Right renal pelvis (tissue), 4 donors: ENCODE results near the gene NFIL3. TPM values are rescaled to one million over a fixed set of nuclear protein-coding genes. Genes with fewer than 3 reads are reported as not detected.
"Not testable (repeated sequence)": the region's sequence is repeated elsewhere in the genome, so short reads cannot be mapped to it uniquely, and the experiment has no call there.

Experiments used
- DNase-seq, 4 donors: peaks; one replicate each; pipeline ENCODE4 v3.0.0-alpha.2; 2013; ENCODE audit warnings: low read depth in 4 of 4, low spot score in 3 of 4, missing footprints in 1 of 4
- polyA plus RNA-seq, 4 donors: library from polyadenylated mRNA; unstranded; fragments of 120-200 nt; gene quantifications; one replicate each; pipeline ENCODE4 v1.2.1, GENCODE V29; 2013; ENCODE audit not compliant: insufficient read length in 4 of 4

Gene NFIL3
- polyA plus RNA-seq, 4 donors: 30.5 to 34.6 (median 31.2) TPM

DNA sequence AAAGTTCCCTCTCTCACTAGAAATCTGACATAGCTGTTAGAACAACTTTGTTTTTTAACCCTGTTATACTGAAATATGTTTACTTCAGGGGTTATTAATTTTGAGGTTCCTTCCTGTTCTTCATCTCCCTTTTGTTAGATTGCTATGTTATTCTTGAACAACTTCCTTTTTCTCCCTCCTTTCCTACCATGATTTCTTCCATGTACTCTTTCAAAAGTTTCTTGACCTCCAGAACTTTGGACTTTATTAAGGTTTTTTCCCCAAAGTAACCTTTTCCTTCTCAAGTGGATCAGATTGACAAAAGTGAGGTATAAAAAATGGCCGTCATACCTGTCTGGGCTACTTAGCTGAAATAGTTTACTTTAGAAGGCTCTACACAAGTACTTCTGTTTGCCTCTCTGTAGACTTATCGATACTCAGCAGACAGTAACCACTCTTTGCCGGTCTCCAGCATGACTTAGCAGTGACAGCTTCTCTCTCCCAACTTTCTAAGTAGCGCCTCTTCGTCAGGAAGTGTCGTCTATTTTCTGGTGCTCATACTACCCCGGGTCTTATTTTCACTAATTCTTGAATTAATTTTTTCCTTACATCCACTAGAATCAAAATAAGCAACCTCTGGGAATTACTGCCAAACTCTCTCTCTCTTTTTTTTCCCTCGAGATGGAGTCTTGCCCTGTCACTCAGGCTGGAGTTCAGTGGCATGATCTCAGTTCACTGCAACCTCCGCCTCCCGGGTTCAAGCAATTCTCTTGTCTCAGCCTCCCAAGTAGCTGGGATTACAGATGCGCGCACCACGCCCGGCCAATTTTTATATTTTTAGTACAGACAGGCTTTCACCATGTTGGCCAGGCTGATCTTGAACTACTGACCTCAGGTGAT is 19.7 kb downstream of the NFIL3 start:
- no peak for DNase-seq

DNA sequence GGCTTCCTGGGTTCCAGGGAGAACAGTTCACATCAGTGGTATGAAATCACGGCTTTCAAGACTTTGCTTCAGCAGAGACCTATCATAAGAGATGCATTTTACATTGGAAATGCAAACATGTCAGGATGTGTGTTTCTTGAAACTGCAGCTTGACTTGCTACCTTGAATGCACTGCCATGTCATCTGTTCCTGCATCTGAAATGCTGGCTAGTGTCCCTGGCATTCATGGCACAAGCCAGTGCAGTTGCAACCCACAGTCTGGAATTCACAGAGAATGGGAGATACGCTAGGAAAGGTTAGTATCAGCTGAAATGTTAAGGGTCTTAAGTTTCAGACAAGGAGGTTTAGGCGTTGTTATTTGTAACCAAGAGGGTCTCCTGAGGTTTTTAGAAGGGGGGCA is 24.7 kb downstream of the NFIL3 start:
- no peak for DNase-seq

DNA sequence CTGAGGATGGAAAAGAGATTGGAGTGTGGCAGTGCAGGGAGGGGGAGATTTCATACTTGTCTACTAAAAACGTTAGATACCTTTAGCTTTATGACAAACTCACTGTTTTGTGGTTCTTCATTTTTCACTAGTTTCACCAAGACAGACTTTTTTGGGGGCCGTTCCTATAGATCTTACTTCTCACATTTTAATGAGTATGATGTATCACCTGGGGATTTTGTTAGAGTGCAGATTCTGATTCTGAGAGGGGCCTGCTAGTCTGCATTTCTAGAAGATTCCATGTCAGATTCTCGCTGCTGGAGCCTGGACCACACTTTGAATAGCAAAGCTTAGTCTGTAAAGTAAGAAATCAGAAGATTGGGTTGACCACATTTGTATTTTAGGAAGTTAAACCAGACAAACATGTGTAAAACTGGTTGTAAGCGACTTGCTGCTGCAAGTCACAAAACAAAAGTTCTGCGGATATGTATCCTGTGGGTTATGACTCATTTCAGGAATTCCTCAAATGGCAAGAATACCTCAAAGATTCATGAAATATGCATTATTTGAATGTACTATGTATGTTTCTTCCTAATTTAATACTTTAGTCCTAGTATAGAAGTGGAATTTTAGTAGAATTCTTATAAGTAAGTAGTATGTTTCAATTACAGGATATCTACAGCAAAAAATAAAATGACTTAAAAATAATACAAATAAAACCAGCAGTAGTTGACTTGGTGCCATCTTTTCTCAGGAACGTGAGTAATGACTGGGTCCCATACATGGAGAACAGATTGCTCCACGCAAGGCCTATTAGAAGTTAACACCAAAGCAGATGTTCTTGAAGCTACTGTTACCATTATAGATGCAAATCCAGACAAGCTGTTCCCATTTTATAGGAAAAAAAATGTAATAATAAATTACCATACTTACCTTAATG is 27.8 kb downstream of the NFIL3 start:
- DNase-seq: no peak

DNA sequence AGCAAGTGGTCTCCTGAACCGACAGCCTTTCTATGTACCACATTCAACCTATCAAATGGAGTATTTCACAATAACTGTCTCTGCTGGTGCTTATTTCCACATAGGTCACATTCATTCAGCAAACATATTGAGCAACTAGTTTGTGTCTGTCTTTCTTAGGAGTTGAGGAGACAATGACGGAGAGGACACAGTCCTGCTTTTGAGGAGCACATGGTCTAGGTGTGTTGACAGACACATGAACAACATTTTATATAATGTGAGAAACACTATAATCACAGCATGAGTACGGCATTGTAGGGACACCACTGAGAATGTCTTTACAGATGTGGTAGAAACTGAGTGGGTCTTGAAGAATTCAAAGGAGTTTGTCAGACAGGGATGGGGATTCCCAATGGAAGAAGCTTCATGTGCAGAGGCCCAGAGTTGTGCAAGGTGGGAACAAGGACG is 28.5 kb downstream of the NFIL3 start:
- no peak for DNase-seq

DNA sequence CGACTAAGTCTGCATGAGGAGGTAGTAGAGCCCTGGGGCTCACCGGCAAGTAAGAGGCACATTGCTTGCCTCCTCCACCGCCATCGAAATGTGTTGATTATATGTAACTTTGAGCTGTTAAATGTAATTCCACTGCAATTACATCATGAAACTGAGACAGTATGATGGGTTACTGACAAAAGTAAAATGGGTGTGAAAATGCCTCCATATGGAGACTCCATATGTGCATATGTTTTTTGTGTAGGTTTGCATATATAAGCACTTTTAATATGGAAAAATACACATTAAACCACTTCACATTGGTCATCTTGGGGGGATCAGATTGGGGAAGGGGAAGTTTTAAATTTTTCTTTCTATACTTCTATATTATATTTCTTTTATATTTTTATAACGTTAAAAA is 29.8 kb downstream of the NFIL3 start:
- no peak for DNase-seq

DNA sequence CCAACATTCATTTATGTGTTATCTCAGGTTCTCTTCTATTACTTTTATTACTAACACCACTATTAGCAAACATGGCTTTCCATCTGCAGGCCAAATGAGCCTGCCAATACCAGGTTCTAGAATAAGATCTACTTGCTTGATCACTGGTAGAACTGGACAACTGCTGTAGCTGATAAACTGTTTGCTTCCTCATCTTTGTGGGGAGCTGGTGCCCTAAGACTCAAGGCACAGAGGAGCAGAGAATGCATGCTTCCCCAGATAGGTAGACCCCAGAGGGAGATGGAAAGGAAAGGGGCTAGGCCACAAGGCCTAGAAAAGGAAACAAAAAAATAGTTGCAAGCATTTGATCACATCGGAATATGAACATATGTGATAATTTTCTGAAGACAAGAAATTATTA is 31.2 kb downstream of the NFIL3 start:
- DNase-seq: no peak

DNA sequence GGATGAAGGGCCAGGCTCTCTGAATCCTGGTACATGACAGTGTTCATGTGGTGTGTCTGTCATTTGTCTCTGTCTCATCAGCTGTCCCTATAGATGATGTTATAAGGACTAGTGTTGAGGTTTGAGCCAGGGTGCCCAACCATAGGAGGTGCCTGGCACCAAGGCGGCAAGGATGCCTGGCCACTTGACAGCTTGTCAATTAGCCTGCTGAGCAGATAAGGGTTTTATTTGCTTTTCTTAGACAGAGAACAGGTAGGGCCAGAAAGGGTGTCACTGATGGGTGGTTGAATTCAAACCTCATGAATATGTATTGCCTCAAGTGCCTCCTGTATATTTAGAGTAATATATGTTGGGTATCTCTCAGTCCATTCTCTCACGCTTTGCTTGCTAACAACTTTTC is 31.8 kb downstream of the NFIL3 start:
- no peak for DNase-seq

DNA sequence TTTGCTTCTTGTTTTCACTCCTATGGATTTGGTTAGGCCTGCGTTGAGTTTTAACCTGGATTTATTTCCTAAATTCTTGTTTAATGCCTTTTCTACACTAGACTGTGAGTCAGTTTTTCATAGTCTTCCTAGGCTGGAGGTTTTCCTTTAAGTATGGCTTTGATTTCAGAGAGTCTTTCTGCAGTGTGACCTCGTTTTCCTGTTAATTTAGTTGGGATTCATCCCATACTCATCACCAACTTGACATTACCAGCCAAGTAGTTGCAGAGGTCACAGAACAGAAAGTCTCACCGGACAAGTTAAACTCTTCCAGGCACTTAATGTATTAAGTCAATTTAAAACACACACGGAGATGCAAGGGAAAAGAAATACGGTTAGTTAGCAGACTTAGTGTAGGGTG is 32.2 kb downstream of the NFIL3 start:
- DNase-seq: no peak

DNA sequence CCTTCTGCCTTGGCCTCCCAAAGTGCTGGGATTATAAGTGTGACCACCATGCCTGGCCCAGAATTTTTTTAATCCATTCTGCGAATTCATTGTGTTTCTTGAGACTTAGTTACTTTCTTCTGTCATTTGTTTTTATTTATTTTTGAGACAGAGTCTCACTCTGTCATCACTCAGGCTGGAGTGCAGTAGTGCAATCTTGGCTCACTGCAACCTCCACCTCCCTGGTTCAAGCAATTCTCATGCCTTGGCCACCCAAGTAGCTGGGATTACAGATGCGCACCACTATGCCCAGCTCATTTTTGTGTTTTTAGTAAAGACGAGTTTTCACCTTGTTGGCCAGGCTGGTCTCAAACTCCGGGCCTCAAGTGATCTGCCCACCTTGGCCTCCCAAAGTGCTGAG is 33.9 kb downstream of the NFIL3 start:
- not testable (repeated sequence) for DNase-seq

DNA sequence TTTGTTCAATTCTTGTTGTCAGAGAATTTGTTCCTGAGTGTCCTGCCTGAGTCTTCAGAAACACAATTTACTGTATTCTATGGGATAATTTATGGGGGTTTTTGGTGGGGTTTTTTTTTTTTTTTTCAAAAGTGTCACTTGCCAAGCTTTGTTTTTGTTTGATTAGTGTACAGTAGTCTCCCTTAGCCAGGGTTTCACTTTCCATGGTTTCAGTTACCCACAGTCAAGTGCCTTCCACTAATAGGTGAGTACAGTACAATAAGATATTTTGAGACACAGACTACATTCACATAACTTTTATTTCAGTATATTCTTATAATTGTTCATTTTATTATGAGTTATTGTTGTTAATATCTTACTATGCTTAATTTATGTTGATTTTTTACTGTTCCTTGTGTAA is 36.9 kb downstream of the NFIL3 start:
- no peak for DNase-seq

DNA sequence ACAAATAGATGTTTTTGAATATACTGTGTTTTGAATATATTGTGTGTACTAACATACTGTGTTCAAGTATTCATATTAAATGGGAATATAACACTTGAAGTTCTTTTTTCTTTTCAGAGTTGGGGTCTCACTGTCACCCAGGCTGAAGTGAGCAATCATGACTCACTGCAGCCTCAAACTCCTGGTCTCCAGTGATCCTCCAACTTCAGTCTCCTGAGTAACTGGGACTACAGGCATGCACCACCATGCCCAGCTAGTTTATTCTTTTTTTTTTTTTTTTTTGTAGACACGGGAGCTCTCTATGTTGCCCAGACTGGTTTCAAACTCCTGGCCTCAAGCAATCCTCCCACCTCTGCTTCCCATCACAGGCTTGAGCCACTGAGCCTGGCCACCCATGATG is 38.7 kb downstream of the NFIL3 start:
- DNase-seq: no peak

DNA sequence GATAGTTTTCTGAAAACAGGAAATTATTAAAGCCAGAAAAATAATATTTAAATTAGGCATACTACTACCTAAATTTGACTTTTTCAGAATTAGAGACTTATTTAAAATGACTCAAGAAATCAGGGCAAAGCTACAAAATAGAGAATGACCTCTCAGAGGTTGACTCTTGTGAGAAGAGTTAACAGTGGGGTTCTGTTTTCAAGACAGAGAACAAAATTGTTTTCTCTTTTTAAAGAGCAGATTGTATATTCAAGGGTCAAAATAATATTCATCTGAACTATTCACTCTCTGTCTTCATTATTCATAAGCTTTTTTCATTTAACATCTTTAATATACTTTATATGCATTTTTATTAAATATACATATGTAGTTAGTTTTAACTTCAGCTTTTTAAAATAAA is 40.1 kb downstream of the NFIL3 start:
- DNase-seq: no peak

DNA sequence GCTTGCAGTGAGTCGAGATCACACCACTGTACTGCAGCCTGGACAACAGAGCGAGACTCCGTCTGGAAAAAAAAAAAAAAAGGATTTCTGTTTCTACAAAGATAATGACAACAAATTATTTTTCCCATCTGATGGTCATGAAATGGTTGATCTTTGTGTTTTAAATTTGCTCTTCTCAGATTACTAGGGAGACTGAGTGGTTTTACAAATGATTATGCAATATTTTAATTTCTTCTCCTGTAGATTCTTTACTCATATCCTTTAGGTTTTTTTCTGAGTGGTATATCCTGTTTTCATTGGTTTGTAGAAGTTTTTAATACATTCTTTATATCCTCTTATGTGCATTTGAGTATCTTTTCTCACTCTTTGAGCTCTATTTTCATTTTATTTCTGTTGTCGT is 41.3 kb downstream of the NFIL3 start:
- no peak for DNase-seq

DNA sequence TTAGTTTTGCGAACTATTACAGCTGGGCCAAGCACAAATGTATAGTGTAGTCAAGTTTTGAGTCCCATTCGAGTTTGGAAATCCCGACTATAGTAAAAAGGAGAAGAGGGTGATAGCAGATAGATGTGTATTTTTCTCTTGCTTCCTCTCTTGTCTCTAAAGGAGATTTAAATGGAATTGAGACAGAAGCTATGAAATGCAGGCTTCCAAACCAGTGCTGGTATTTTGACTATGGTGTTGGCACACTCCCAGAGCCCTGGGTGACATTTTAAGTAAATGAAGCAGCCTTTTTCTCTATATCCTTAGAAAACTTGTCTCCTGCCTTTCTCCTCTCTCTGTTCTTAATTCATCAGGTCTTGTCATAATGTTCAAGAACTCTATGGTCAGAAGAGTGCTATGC is 44.2 kb downstream of the NFIL3 start:
- no peak for DNase-seq

DNA sequence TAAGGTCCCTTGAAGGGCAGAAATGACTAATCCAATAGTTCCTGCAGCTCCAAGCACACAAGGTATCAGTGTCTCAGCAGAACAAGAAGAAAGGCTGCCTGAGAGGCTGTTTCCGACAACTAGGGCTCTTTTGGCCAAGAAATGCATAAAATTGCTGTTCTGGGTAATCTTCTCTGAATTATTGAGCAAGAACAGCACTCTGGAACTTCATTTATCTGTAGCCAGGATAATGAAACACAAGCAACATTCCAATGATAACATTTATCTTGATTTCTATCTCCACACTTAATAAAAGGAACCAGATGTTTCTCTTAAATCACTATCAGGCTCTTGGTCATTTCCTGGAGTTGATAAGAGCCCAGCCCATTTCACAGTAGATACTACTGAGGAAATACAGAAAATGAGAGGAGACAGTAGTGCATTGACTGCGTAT is 44.9 kb downstream of the NFIL3 start:
- no peak for DNase-seq

DNA sequence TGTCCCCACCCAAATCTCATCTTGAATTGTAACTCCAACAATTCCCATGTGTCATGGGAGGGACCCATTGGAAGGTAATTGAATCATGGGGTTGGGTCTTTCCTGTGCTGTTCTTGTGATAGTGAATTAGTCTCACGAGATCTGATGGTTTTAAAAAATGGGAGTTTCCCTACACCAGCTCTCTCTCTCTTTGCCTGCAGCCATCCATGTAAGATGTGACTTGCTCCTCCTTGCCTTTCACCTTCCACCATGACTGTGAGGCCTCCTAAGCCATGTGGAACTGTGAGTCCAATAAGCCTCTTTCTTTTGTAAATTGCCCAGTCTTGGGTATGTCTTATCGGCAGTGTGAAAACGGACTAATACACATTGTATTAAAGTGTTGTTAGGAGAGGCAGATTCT is 45.6 kb downstream of the NFIL3 start:
- DNase-seq: not testable (repeated sequence)

DNA sequence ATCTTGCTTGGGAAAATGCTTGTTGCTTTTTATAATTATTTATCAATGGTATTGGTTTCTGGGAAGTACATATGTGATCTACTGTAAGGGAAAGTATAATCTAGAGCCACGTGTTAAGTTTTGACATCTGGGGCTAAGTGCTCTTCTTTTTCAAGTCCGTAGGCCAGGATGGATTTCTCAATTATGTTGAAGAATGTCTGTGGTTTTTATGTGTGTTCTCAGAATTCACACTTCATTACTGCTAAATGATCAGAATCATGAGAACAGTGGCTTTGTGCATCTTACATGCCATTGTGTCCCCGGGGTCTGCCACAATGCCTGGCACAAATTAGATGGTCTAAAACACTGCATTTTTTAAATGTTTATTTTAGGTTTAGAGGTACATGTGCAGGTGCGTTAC is 47.4 kb downstream of the NFIL3 start:
- DNase-seq: no peak

DNA sequence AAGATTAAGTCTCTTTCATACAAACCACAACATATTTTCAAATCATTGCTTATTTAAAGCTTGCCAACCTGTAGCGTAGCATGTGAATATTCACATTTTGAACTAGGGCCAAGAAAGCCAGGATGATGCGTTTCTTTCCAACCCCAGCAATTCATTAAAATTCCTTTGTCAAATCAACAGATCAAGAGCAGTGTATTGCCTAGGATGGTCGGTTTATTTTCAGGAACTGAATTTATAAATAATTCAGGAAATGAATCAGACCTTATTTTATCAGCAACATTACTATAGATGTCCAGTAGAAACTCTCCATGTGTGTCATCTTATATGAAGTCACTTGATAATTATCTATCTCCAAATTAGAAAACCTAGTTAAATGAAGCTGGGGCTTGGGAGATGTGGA is 48.7 kb downstream of the NFIL3 start:
- no peak for DNase-seq

DNA sequence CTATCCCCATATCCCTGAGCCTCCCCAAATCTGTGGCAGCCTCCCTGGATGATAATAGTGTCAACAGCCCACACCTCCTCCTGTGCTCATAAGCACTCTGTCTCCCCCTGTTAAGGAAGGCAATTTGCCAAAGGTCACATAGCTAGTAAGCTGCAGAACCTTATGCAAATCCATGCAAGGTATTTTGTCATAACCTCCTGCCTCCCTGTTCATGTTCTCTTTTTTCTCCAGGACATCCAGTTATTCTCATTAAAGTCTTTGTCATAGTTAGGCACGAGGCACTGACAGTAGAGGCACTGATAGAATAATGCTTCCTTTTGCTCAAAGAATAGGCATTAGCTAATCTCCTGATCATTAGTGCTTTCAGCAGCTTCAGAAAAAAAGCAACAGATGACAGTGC is 51.7 kb downstream of the NFIL3 start:
- DNase-seq: no peak

DNA sequence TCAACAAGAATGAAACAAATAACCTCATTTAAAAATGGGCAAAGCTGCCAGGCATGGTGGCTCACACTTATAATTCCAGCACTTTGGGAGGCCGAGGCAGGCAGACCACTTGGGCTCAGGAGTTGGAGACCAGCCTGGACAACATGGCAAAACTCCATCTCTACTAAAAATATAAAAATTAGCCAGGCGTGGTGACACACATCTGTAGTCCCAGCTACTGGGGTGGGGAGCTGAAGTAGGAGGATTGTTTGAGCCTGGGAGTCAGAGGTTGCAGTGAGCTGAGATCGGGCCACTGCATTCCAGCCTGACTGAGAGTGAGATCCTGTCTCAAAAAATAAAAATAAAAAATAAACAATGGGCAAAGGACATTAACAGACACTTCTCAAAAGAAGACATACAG is 53.6 kb downstream of the NFIL3 start:
- not testable (repeated sequence) for DNase-seq

DNA sequence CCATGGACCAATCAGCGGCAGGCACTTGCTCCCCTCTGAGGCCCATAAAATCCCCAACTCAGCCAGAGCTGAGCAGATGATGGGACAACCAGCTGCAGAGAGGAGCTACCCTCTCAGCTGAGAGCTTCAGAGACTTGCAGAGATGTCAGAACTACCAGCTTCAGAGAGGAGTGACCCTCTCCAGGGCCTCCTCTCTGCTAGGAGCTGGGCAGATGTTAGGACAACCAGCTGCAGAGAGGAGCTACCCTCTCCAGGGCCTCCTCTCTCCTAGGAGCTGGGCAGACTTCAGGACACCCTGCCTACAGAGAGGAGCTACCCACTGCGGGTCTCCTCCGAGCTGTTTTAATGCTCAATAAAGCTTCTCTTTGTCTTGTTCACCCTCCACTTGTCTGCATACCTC is 58.9 kb downstream of the NFIL3 start:
- no peak for DNase-seq

DNA sequence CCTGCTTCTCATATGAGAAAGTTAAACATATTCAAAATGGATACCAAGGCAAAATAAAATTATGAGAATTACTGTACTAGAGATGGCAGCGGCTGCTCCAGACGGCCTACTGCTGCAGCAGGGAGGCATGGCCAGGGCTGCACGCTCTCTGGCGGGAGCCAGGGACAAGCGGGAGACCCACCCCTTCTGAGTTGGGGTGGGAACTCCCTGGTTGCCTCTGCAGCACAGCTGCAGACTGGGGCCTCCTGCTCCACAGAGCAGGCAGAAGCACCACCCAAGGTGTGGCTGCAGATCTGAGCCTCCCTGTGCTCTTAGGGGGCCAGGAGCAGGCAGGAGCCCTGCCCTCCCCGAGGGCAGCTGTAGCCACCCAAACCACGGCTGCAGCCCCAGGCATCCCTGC is 59.6 kb downstream of the NFIL3 start:
- DNase-seq: no peak
